Right lobe of liver (tissue), 4 donors: ENCODE measurements around the gene PXK.
"Not testable (repeated sequence)": the region's sequence is repeated elsewhere in the genome, so short reads cannot be mapped to it uniquely, and the experiment has no call there.

Experiments used
- CTCF ChIP-seq, 4 donors: fragments of 200-600 bp in 3 of 4; fragments of 450-650 bp in 1 of 4; IDR thresholded peaks; one replicate each; pipeline versions ENCODE4 v1.5.1 to v1.8.0; 2016 to 2022; ENCODE audit warnings: antibody characterized with exemption in 4 of 4, mild to moderate bottlenecking in 2 of 4
- POLR2A ChIP-seq: fragments of 450-650 bp; IDR thresholded peaks from one replicate; pipeline ENCODE4 v1.6.1; 2017; ENCODE audit warnings: antibody characterized with exemption, mild to moderate bottlenecking
- donor health status: DM: no; HTN: no; CAD: no.
- donor health status: DM: no; HTN: no; CAD: no.
- donor health status: DM: no; HTN: yes; CAD: no.

GRCh38 chr3:58440996-58441355 lies 108.3 kb downstream of the PXK start:
- TF ChIP-seq CTCF (IDR thresholded peaks at IDR 0.05); POLR2A: not testable (repeated sequence)
